SK-N-SH (cell line): ENCODE data around the gene EVPL. TPM values are rescaled to one million over a fixed set of nuclear protein-coding genes. Genes with fewer than 3 reads are reported as not detected.
A peak's percentile ranks its signal among the peaks of the same experiment; 100 is the strongest.

Experiments
- CTCF ChIA-PET: fragments of 300-600, 350-600 bp; formaldehyde crosslinking; extraction: SDS; loops from one replicate; lab custom pipeline; 2021; lab: Yijun Ruan, JAX
- POLR2A ChIA-PET: fragments of 350-600 bp; sonication (Branson Sonifier 250); formaldehyde crosslinking; extraction: SDS; loops from one replicate; lab custom pipeline; 2020; ENCODE audit warnings: antibody characterized with exemption, inconsistent platforms; lab: Yijun Ruan, JAX
- DNase-seq: peaks from one replicate; pipeline ENCODE4 v3.0.0; 2012
- H2AFZ ChIP-seq: fragments of 200-600 bp; sonication (generic); 2 replicates; pipeline ENCODE4 v1.8.1; 2016; ENCODE audit warnings: antibody characterized with exemption, mild to moderate bottlenecking, low read depth
- H3F3A ChIP-seq: fragments of 200-600 bp; sonication (generic); replicated peaks from 2 replicates; pipeline ENCODE3; 2016; ENCODE audit warnings: antibody characterized with exemption, mild to moderate bottlenecking; ENCODE audit not compliant: insufficient read depth
- H3K27ac ChIP-seq, 2 experiments: fragments of 200-500 bp in 1 of 2; fragments of 200-600 bp in 1 of 2; sonication (Bioruptor generic) in 1 of 2; sonication (generic), shearing (Covaris generic) in 1 of 2; 2 replicates each; pipeline versions ENCODE4 v1.5.1 to v1.6.1; 2014 to 2016; ENCODE audit warnings: low read depth in 2 of 2, inconsistent platforms in 1 of 2, low read length in 1 of 2, mild to moderate bottlenecking in 1 of 2, mixed read lengths in 1 of 2
- H3K27me3 ChIP-seq: fragments of 200-600 bp; sonication (generic), shearing (Covaris generic); 2 replicates; pipeline ENCODE4 v1.6.1; 2016; ENCODE audit warnings: mixed run types; ENCODE audit not compliant: insufficient read depth
- H3K36me3 ChIP-seq, 2 experiments: fragments of 200-500 bp in 1 of 2; fragments of 200-600 bp in 1 of 2; sonication (Bioruptor generic) in 1 of 2; sonication (generic) in 1 of 2; replicated peaks in 1 of 2; 2 replicates each; pipeline versions ENCODE3 to v1.5.1; 2014 to 2016; ENCODE audit warnings: low read length in 1 of 2, mild to moderate bottlenecking in 1 of 2; ENCODE audit not compliant: insufficient read depth in 2 of 2, control insufficient read depth in 1 of 2
- H3K4me1 ChIP-seq, 2 experiments: fragments of 200-500 bp in 1 of 2; fragments of 200-600 bp in 1 of 2; sonication (Bioruptor generic) in 1 of 2; sonication (generic), shearing (Covaris generic) in 1 of 2; 2 replicates each; pipeline versions ENCODE4 v1.5.1 to v1.6.1; 2014 to 2016; ENCODE audit warnings: low read depth in 1 of 2, low read length in 1 of 2, mixed run types in 1 of 2; ENCODE audit not compliant: insufficient read depth in 2 of 2, control insufficient read depth in 1 of 2
- H3K4me2 ChIP-seq: fragments of 200-600 bp; sonication (generic), shearing (Covaris generic); 2 replicates; pipeline ENCODE4 v1.6.1; 2017; ENCODE audit warnings: mixed run types
- H3K4me3 ChIP-seq, 2 experiments: fragments of 200-500 bp in 1 of 2; fragments of 200-600 bp in 1 of 2; sonication (Bioruptor generic) in 1 of 2; sonication (generic), shearing (Covaris generic) in 1 of 2; 2 replicates each; pipeline versions ENCODE4 v1.5.1 to v1.8.1; 2014 to 2016; ENCODE audit warnings: low read depth in 2 of 2, inconsistent platforms in 1 of 2, low read length in 1 of 2, mild to moderate bottlenecking in 1 of 2, mixed read lengths in 1 of 2, moderate library complexity in 1 of 2
- H3K79me2 ChIP-seq: fragments of 200-600 bp; sonication (generic); 2 replicates; pipeline ENCODE4 v1.8.1; 2017; ENCODE audit warnings: mild to moderate bottlenecking; ENCODE audit not compliant: insufficient read depth
- H3K9ac ChIP-seq: fragments of 200-600 bp; sonication (generic); 2 replicates; pipeline ENCODE4 v1.6.1; 2017; ENCODE audit warnings: mixed run types
- H3K9me2 ChIP-seq: fragments of 200-600 bp; sonication (generic); 2 replicates; pipeline ENCODE4 v1.6.1; 2017; ENCODE audit warnings: mixed run types
- H3K9me3 ChIP-seq: fragments of 200-600 bp; sonication (generic); 2 replicates; pipeline ENCODE4 v1.6.1; 2017; ENCODE audit warnings: mixed run types, mild to moderate bottlenecking, moderate library complexity
- H4K20me1 ChIP-seq: fragments of 200-600 bp; sonication (generic); 2 replicates; pipeline ENCODE4 v1.6.1; 2017; ENCODE audit warnings: mild to moderate bottlenecking, mixed run types; ENCODE audit not compliant: insufficient read depth
- CHD2 ChIP-seq: fragments of 150-350 bp; IDR thresholded peaks from 2 replicates; pipeline ENCODE4 v1.6.1; 2018; ENCODE audit warnings: low read length; ENCODE audit not compliant: partially characterized antibody
- ELF1 ChIP-seq: IDR thresholded peaks from 2 replicates; pipeline ENCODE4 v1.4.0; 2012
- EP300 ChIP-seq, 2 experiments: IDR thresholded peaks; 2 replicates each; pipeline versions ENCODE4 v1.4.0 to v1.6.1; 2012; ENCODE audit warnings: borderline replicate concordance in 1 of 2, low read depth in 1 of 2, low read length in 1 of 2
- EZH2phosphoT487 ChIP-seq: fragments of 200-600 bp; sonication (generic); IDR thresholded peaks from 2 replicates; pipeline ENCODE4 v1.6.1; 2017; ENCODE audit warnings: low read depth, mixed run types, mild to moderate bottlenecking, antibody characterized with exemption, moderate library complexity, borderline replicate concordance
- FOSL2 ChIP-seq: IDR thresholded peaks from 2 replicates; pipeline ENCODE4 v1.4.0; 2012; ENCODE audit warnings: low read depth, mild to moderate bottlenecking, moderate library complexity, borderline replicate concordance
- FOXJ3 ChIP-seq: sonication (generic); formaldehyde crosslinking; IDR thresholded peaks from 2 replicates; pipeline ENCODE4 v1.5.1; 2020; ENCODE audit warnings: mild to moderate bottlenecking, missing genetic modification reagents
- FOXM1 ChIP-seq: IDR thresholded peaks from 2 replicates; pipeline ENCODE4 v1.4.0; 2012; ENCODE audit warnings: low read depth, mild to moderate bottlenecking
- GATA2 ChIP-seq: sonication (generic); formaldehyde crosslinking; IDR thresholded peaks from 2 replicates; pipeline ENCODE4 v1.5.0; 2020; ENCODE audit warnings: mild to moderate bottlenecking, missing genetic modification reagents
- JUND ChIP-seq: IDR thresholded peaks from 2 replicates; pipeline ENCODE4 v1.4.0; 2012
- MXI1 ChIP-seq: IDR thresholded peaks from 2 replicates; pipeline ENCODE4 v1.6.1; 2012; ENCODE audit warnings: mild to moderate bottlenecking, low read depth, low read length, improper control_type of control experiment
- NFIC ChIP-seq: IDR thresholded peaks from 2 replicates; pipeline ENCODE4 v1.4.0; 2012; ENCODE audit warnings: borderline replicate concordance
- NRF1 ChIP-seq: IDR thresholded peaks from 2 replicates; pipeline ENCODE4 v1.6.1; 2012; ENCODE audit warnings: low read depth, mild to moderate bottlenecking, low read length
- RAD21 ChIP-seq: IDR thresholded peaks from 2 replicates; pipeline ENCODE4 v1.6.1; 2012; ENCODE audit warnings: mild to moderate bottlenecking, low read length
- RCOR1 ChIP-seq: fragments of 150-350 bp; IDR thresholded peaks from 2 replicates; pipeline ENCODE4 v1.6.1; 2017; ENCODE audit warnings: antibody characterized with exemption, low read length
- RXRA ChIP-seq: IDR thresholded peaks from 2 replicates; pipeline ENCODE4 v1.4.0; 2012; ENCODE audit warnings: low read depth, mild to moderate bottlenecking, borderline replicate concordance
- SMC3 ChIP-seq: IDR thresholded peaks from 2 replicates; pipeline ENCODE4 v1.6.1; 2012; ENCODE audit warnings: low read depth, low read length, improper control_type of control experiment
- TCF12 ChIP-seq: IDR thresholded peaks from 2 replicates; pipeline ENCODE4 v1.4.0; 2012
- TEAD4 ChIP-seq: IDR thresholded peaks from 2 replicates; pipeline ENCODE4 v1.4.0; 2012; ENCODE audit warnings: mild to moderate bottlenecking, borderline replicate concordance; ENCODE audit not compliant: insufficient read depth
- YY1 ChIP-seq: IDR thresholded peaks from 2 replicates; pipeline ENCODE4 v1.4.0; 2012; ENCODE audit warnings: low read depth, mild to moderate bottlenecking
- WGBS: methylation state at CpG from one replicate; pipeline ENCODE4 v1.1.6; 2017; ENCODE audit warnings: low lambda C conversion rate; 5-methylcytosine and 5-hydroxymethylcytosine counted together
- polyA plus RNA-seq, 3 experiments: library from polyadenylated mRNA; depleted of rRNA; stranded (reverse); fragments of >200 nt; gene quantifications; 2 replicates each; pipeline ENCODE4 v1.2.3, GENCODE V29; 2012
- TF ChIP-seq, protein P1 (sequence below): IDR thresholded peaks from 2 replicates; pipeline ENCODE4; 2012
- TF ChIP-seq, protein P2 (sequence below): IDR thresholded peaks from 2 replicates; pipeline ENCODE4 v1.4.0; 2012; ENCODE audit warnings: low read depth
- TF ChIP-seq, protein P3 (sequence below): IDR thresholded peaks from 2 replicates; pipeline ENCODE4 v1.4.0; 2012; ENCODE audit warnings: low read depth, borderline replicate concordance
- TF ChIP-seq, protein P4 (sequence below): fragments of 200-600 bp; sonication (generic); IDR thresholded peaks from 2 replicates; pipeline ENCODE4 v1.6.1; 2017; ENCODE audit warnings: antibody characterized with exemption, mild to moderate bottlenecking, moderate library complexity

Gene EVPL
- polyA plus RNA-seq, 1 of the 3 experiments (the other 2 are of a cell fraction) = 0.23 TPM

DNA sequence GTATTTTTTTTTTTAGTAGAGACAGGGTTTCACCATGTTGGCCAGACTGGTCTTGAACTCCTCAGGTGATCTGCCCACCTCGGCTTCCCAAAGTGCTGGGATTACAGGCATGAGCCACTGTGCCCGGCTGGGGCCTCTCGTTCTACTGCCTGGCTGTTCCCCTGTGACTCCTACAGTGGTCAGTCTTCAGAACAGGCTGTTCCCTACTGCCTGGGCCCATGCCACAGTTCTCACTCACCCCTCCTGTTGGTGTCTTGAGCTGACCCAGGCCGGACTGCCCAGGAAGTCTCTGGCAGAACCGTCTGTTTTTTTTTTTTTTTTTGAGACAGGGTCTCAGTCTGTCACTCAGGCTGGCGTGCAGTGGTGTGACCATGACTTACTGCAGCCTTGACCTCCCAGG lies 23.2 kb downstream of the EVPL start:
- Histone ChIP-seq H2AFZ (no peak overlapping the region), H4K20me1 (no peaks in the 10 kb centered on the region), H3K27ac (no peak overlapping the region), H3K9me3 (no peaks in the 10 kb centered on the region), H3K4me1 (peaks cover 0 to 10% of the 10 kb centered on the region in 2 experiments; a peak in 2 of 4 replicates), H3K4me2 (no peak overlapping the region), H3K79me2 (no peaks in the 10 kb centered on the region), H3K4me3 (no peak overlapping the region), H3K9ac (no peak overlapping the region), H3K27me3 (no peaks in the 10 kb centered on the region), H3K9me2 (no peaks in the 10 kb centered on the region), H3F3A (peaks cover 22% of the 10 kb centered on the region), H3K36me3 (no peaks in the 10 kb centered on the region)
- CTCF ChIA-PET = interaction anchor here (0.7 to 10.2 kb wide), 17 partner anchors 8 to 275 kb away, joined by 3 to 231 read pairs (median 11); partner anchors contain the start of gene MRPL38
- POLR2A ChIA-PET = interaction anchor here (0.6 to 1.9 kb wide), 2 partner anchors 35 to 98 kb away, joined by 4 to 7 read pairs; partner anchors contain the start of gene MRPL38
- 90% methylated on average over 6 of the region's 6 CpGs for WGBS
- peak; percentile 19 for DNase-seq
- TF ChIP-seq TEAD4 (no peak), FOSL2 (no peak), EZH2phosphoT487 (no peak), MXI1 (no peak), GATA2 (no peak), NRF1 (no peak), YY1 (no peak), RXRA (no peak)
- TF ChIP-seq, protein P1, sequence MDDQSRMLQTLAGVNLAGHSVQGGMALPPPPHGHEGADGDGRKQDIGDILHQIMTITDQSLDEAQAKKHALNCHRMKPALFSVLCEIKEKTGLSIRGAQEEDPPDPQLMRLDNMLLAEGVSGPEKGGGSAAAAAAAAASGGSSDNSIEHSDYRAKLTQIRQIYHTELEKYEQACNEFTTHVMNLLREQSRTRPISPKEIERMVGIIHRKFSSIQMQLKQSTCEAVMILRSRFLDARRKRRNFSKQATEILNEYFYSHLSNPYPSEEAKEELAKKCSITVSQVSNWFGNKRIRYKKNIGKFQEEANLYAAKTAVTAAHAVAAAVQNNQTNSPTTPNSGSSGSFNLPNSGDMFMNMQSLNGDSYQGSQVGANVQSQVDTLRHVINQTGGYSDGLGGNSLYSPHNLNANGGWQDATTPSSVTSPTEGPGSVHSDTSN = no peak
- TF ChIP-seq, protein P2, sequence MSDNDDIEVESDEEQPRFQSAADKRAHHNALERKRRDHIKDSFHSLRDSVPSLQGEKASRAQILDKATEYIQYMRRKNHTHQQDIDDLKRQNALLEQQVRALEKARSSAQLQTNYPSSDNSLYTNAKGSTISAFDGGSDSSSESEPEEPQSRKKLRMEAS = no peak

- Histone ChIP-seq H3K9me3 (no peaks in the 10 kb centered on the region), H3K4me2 (no peak overlapping the region), H2AFZ (no peak overlapping the region), H3K79me2 (no peaks in the 10 kb centered on the region), H3F3A (peaks cover 22% of the 10 kb centered on the region), H3K36me3 (no peaks in the 10 kb centered on the region), H4K20me1 (no peaks in the 10 kb centered on the region), H3K9ac (no peak overlapping the region), H3K27me3 (no peaks in the 10 kb centered on the region), H3K4me3 (no peak overlapping the region), H3K4me1 (peaks cover 0 to 12% of the 10 kb centered on the region in 2 experiments; a peak in 2 of 4 replicates), H3K27ac (no peak overlapping the region), H3K9me2 (no peaks in the 10 kb centered on the region)
- ChIA-PET POLR2A (interaction anchor here (1.9 kb wide), 1 partner anchor 97 kb away, joined by 7 read pairs; the partner anchor contains the start of gene MRPL38), CTCF (interaction anchor here (1.0 to 10.2 kb wide), 9 partner anchors 12 to 383 kb away, joined by 3 to 231 read pairs (median 11); partner anchors contain the start of genes EXOC7 and MRPL38)
- peak; percentile 25 for DNase-seq
- 92% methylated on average over 12 of the region's 12 CpGs for WGBS
- TF ChIP-seq FOXM1 = no peak
- no peak for TF ChIP-seq NFIC
- no peak for TF ChIP-seq JUND
- TF ChIP-seq SMC3 = no peak
- no peak for TF ChIP-seq YY1
- TF ChIP-seq RXRA = no peak
- TF ChIP-seq RCOR1 = no peak
- TF ChIP-seq ELF1 = no peak
- TF ChIP-seq FOSL2 = no peak
- TF ChIP-seq, protein P3, sequence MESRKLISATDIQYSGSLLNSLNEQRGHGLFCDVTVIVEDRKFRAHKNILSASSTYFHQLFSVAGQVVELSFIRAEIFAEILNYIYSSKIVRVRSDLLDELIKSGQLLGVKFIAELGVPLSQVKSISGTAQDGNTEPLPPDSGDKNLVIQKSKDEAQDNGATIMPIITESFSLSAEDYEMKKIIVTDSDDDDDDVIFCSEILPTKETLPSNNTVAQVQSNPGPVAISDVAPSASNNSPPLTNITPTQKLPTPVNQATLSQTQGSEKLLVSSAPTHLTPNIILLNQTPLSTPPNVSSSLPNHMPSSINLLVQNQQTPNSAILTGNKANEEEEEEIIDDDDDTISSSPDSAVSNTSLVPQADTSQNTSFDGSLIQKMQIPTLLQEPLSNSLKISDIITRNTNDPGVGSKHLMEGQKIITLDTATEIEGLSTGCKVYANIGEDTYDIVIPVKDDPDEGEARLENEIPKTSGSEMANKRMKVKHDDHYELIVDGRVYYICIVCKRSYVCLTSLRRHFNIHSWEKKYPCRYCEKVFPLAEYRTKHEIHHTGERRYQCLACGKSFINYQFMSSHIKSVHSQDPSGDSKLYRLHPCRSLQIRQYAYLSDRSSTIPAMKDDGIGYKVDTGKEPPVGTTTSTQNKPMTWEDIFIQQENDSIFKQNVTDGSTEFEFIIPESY = no peak
- no peak for TF ChIP-seq EP300 (IDR thresholded peaks at IDR 0.05; ENCODE audit: borderline replicate concordance in 1 of 2, low read depth in 1 of 2, low read length in 1 of 2)
- no peak for TF ChIP-seq TCF12
- no peak for TF ChIP-seq CHD2
- TF ChIP-seq, protein P4, sequence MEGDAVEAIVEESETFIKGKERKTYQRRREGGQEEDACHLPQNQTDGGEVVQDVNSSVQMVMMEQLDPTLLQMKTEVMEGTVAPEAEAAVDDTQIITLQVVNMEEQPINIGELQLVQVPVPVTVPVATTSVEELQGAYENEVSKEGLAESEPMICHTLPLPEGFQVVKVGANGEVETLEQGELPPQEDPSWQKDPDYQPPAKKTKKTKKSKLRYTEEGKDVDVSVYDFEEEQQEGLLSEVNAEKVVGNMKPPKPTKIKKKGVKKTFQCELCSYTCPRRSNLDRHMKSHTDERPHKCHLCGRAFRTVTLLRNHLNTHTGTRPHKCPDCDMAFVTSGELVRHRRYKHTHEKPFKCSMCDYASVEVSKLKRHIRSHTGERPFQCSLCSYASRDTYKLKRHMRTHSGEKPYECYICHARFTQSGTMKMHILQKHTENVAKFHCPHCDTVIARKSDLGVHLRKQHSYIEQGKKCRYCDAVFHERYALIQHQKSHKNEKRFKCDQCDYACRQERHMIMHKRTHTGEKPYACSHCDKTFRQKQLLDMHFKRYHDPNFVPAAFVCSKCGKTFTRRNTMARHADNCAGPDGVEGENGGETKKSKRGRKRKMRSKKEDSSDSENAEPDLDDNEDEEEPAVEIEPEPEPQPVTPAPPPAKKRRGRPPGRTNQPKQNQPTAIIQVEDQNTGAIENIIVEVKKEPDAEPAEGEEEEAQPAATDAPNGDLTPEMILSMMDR = no peak
- TF ChIP-seq TEAD4 = no peak
- TF ChIP-seq FOXJ3 (CRISPR knock-in tag) = no peak
- TF ChIP-seq RAD21 = no peak
Measured at GRCh38 chr17:76002100-76002499, 25.0 kb downstream of the EVPL start.
